ENCODE data around the gene RIMOC1. TPM values are rescaled to one million over a fixed set of nuclear protein-coding genes. Genes with fewer than 3 reads are reported as not detected.

Gene RIMOC1
- total RNA-seq = 10 to 100 TPM; 36.0 to 36.3 TPM

DNA sequence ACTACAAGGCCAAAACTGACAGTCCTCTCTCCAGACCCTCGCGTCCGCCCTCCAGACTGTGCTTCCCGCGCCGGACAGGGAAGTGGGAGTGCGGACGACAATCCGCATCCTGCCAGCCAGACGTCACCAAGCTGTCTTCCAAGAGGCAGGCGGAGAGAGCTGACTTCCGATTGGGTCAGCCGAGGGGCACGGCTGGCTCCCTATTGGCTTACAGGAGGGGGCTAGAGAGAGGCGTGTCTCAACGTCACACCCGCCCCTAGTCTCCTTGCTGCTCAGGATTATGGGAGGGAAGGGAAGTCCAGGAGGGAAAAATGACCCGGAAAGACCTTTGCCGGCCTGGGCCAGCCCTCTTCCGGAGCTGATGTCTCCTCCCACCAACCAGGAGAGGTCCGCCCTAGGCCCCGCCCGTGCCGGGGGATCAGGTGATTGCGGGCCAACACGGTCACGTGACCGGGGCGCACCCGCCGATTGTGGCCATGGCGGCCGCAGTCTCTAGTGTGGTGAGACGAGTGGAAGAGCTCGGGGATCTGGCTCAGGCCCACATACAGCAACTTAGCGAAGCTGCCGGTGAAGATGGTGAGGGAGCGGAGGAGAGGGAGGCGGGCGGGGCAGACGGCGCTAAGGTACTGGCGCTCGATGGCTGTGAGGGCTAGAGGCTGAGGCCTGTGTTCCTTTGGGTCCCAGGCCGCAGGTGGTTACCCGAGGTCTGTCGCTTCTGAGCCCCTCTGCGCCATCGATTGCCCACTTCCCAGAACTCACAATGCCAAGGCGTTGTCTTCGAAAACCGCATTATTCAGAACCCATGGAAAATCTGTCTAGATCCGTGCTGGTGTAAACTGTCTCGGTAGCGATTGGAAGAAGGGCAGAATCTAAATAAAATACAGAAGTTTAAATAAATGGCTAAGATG lies at the start of gene RIMOC1:
RIMOC1 (plus strand) TSS at position 453 of the 908 bp plus-strand sequence; CDS start at position 477, 24 bp downstream.
- CTCF ChIA-PET = interaction anchor here (1.2 to 1.6 kb wide), 3 partner anchors 21 to 52 kb away, joined by 4 to 6 read pairs (median 5); partner anchors contain the start of gene FBXO4
- POLR2A ChIA-PET = interaction anchor here (0.5 to 1.9 kb wide), 5 partner anchors 21 to 1640 kb away, joined by 3 to 10 read pairs (median 3); partner anchors contain the start of genes FBXO4, OXCT1 and PRKAA1

GRCh38 chr5:41856644-41857491 lies 47.3 kb upstream of the RIMOC1 start:
- POLR2A ChIA-PET = interaction anchor here (1.1 kb wide), 1 partner anchor 68 kb away, joined by 3 read pairs; the partner anchor contains the start of gene FBXO4
- CTCF ChIA-PET = interaction anchor here (0.8 to 7.8 kb wide), 9 partner anchors 9 to 200 kb away, joined by 3 to 40 read pairs (median 4); partner anchors contain the start of genes OXCT1 and RIMOC1

- CTCF ChIA-PET = interaction anchor here (0.9 to 7.8 kb wide), 4 partner anchors 18 to 199 kb away, joined by 3 to 40 read pairs (median 4); partner anchors contain the start of gene FBXO4
Observed at GRCh38 chr5:41857989-41858388, 46.2 kb upstream of the RIMOC1 start.

GRCh38 chr5:41858890-41859289 lies 45.3 kb upstream of the RIMOC1 start:
- CTCF ChIA-PET = interaction anchor here (0.9 to 7.8 kb wide), 3 partner anchors 67 to 198 kb away, joined by 3 to 40 read pairs (median 4); partner anchors contain the start of gene FBXO4

More at GRCh38 chr5:41857989-41858388, 46.2 kb upstream of the RIMOC1 start:
- POLR2A ChIA-PET = interaction anchor here (1.1 kb wide), 1 partner anchor 67 kb away, joined by 3 read pairs; the partner anchor contains the start of gene FBXO4

GRCh38 chr5:41863871-41864486 lies 40.2 kb upstream of the RIMOC1 start:
- ChIA-PET POLR2A (no interaction called here), CTCF (interaction anchor here (0.9 kb wide), 1 partner anchor 61 kb away, joined by 5 read pairs; the partner anchor contains the start of gene FBXO4)

More at GRCh38 chr5:41858890-41859289, 45.3 kb upstream of the RIMOC1 start:
- POLR2A ChIA-PET = no interaction called here

DNA sequence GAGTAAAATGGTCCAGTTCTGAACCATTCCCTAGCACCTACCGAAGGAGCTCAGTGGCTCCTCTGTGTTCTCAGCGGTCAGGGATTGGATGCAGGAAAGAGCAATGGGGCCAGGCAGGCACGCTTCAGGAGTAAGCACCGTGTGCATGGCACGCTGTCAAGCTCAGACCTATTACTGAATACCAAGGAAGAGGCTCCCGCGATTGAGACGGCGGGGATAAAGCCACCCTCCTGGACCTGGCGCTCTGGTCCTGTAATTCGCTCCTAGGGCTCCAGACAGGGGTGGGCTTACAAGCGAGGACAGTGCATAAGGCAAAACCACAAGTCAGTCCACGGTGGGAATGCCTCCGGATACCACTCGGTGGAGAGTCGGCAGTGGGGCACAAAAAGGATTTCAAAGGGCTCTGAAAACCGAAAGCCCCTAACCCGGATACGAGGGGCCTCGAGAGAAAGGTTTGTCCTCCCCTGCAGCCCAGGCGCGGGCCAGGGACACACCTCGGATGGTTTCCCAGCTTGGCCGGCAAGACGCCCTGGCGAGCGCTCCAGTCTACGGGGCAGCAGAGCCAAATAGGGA lies 34.9 kb upstream of the RIMOC1 start:
- CTCF ChIA-PET = interaction anchor here (0.8 kb wide), 1 partner anchor 56 kb away, joined by 3 read pairs; the partner anchor contains the start of gene FBXO4
- POLR2A ChIA-PET = interaction anchor here (1.3 kb wide), 1 partner anchor 56 kb away, joined by 5 read pairs; the partner anchor contains the start of gene FBXO4

- CTCF ChIA-PET = interaction anchor here (0.8 kb wide), 1 partner anchor 13 kb away, joined by 3 read pairs; no protein-coding TSS in a partner anchor
- POLR2A ChIA-PET = interaction anchor here (1.0 to 1.3 kb wide), 2 partner anchors 34 to 55 kb away, joined by 5 to 10 read pairs (median 6); partner anchors contain the start of genes FBXO4 and RIMOC1
Observed at GRCh38 chr5:41869724-41870626, 34.2 kb upstream of the RIMOC1 start, which contains the start of gene OXCT1. Gene OXCT1 (minus strand): TSS chr5:41870425. CDS start chr5:41870358, 67 bp downstream.

DNA sequence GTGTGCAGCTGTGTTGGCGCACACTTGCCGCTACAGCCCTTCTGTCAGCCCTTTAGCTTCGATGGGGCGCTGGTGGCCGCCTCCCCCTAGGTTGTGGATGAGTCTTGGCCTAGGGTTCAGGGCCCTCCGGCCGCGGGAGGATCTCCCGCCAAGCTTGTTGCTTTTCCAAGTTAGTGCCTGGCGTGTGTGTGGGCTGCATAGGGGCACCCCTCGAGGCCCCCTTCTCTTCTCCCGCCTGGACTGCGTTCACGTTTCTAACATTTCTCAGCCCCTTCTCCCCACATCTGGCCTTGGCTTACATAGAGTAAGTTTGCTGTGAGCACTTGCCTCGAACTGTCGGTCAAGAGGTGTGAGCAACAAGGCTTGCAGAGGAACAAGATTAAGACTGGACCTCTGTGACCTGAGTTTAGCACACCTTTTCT lies 33.5 kb upstream of the RIMOC1 start:
- POLR2A ChIA-PET = interaction anchor here (1.0 to 1.1 kb wide), 2 partner anchors 34 to 55 kb away, joined by 6 to 10 read pairs; partner anchors contain the start of genes FBXO4 and RIMOC1
- CTCF ChIA-PET = interaction anchor here (0.8 kb wide), 1 partner anchor 14 kb away, joined by 3 read pairs; no protein-coding TSS in a partner anchor

GRCh38 chr5:41871852-41872251 lies 32.3 kb upstream of the RIMOC1 start:
- CTCF ChIA-PET = no interaction called here
- POLR2A ChIA-PET = no interaction called here

GRCh38 chr5:41874512-41875060 lies 29.6 kb upstream of the RIMOC1 start:
- ChIA-PET POLR2A (no interaction called here), CTCF (interaction anchor here (0.6 kb wide), 1 partner anchor 1496 kb away, joined by 3 read pairs; no protein-coding TSS in a partner anchor)

DNA sequence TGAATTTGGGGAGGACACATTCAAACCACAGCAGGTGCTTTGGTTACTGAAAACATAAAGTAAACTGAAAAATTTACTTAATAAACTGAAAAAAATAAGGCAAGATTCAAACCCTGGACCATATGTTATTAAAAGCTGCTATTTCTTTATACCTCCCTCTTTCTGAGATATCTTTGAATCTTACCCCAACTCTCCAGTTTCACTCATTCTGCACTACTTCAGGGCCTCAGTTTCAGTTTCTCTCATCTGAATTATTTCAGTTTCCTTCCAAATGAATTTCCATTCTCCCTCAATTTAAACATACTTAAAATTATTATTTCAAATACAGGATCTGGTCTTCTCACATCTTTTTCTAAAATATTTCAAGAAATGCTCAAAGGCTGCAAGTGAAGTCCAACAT lies 29.0 kb upstream of the RIMOC1 start:
- ChIA-PET POLR2A (no interaction called here), CTCF (no interaction called here)

DNA sequence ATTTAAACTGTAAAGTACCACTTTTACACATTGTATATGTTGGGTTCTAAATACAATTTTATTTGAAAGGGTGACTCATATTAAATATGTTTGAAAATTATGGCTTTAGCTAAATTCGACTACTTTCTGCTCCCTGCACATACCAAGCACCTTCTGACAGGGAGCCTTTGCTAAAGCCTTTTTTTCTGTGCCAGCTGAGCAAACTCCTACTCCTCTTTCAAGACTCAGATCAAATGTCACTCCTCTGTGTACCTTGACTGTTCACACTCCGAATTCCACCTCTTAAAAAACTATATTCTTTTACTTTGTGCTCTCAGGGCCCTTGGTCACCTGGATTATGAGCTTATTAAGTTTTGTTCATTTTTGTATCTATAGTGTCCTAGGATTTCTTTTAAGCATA lies 27.5 kb upstream of the RIMOC1 start:
- CTCF ChIA-PET = interaction anchor here (0.9 kb wide), 1 partner anchor 19 kb away, joined by 3 read pairs; no protein-coding TSS in a partner anchor
- POLR2A ChIA-PET = interaction anchor here (0.8 kb wide), 1 partner anchor 27 kb away, joined by 3 read pairs; the partner anchor contains the start of gene RIMOC1

- CTCF ChIA-PET = no interaction called here
Observed at GRCh38 chr5:41877408-41877807, 26.7 kb upstream of the RIMOC1 start.

GRCh38 chr5:41878173-41878572 lies 26.0 kb upstream of the RIMOC1 start:
- CTCF ChIA-PET = no interaction called here
- POLR2A ChIA-PET = no interaction called here

More at GRCh38 chr5:41877408-41877807, 26.7 kb upstream of the RIMOC1 start:
- POLR2A ChIA-PET = interaction anchor here (0.8 kb wide), 1 partner anchor 27 kb away, joined by 3 read pairs; the partner anchor contains the start of gene RIMOC1

- ChIA-PET POLR2A (no interaction called here), CTCF (no interaction called here)
Observed at GRCh38 chr5:41878643-41879478, 25.3 kb upstream of the RIMOC1 start.

DNA sequence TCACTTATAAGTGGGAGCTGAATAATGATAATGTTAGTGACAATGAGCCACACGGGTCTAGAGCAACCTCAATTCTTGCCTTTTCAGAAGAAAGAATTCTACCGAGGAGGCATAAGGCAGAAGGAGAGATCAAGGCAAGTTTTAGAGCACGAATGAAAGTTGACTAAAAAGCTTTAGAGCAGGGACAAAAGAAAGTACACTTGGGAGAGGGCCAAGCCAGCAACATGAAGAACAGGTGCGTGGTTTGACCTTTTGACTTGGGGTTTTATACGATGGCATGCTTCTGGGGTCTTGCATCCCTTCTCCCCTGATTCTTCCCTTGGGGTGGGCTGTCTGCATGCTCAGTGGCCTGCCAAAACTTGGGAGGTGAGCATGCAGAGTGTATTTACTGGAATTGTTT lies 21.4 kb upstream of the RIMOC1 start:
- ChIA-PET POLR2A (no interaction called here), CTCF (no interaction called here)

All from activated CD8-positive, alpha-beta memory T cell treated with anti-CD3 and anti-CD28 coated beads for 36 hours (primary cell).